ENCODE measurements around the gene RIC8B. TPM values are rescaled to one million over a fixed set of nuclear protein-coding genes. Genes with fewer than 3 reads are reported as not detected.

The RIC8B gene
- total RNA-seq, 4 donors from 2014 or later, result 12.5 to 17.8 (median 15.8) TPM

DNA sequence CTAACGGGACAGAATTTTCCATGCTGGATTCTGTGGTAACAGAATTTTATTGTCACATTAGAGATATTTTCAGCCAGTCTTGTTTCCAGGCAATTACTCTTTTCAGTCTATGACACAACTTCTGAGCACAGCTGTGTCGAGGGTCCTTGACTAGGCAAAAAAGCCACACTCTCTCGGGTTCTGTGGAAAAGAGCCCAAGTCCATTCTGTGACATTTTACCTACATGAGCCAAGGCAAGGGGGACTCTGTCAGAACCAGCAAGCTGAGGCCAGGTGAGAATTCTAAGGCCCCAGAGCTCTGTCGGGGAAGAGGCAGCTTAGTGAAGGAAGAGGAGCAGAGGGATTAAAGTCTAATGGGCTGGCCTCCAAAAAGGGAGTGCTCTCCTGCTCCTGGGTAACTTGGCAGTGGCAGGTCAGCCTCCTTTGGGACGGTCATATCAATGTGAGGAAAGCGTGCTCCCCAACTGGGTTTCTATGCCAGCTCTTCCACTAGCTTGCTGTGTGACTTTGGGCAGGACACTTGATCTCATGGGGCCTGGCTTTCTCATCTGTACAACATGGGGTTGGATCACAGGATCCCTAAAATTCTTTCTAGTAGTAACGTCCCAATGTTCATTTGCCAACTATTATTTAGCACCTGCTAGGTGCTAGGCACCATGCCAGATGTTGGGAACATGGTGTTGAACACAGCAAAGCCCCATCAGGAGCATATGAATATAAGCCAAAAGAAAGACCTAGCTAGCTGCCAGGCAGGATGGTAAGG is 16.0 kb upstream of the RIC8B start:
- no peak for ATAC-seq (ENCODE audit: low FRiP score)

DNA sequence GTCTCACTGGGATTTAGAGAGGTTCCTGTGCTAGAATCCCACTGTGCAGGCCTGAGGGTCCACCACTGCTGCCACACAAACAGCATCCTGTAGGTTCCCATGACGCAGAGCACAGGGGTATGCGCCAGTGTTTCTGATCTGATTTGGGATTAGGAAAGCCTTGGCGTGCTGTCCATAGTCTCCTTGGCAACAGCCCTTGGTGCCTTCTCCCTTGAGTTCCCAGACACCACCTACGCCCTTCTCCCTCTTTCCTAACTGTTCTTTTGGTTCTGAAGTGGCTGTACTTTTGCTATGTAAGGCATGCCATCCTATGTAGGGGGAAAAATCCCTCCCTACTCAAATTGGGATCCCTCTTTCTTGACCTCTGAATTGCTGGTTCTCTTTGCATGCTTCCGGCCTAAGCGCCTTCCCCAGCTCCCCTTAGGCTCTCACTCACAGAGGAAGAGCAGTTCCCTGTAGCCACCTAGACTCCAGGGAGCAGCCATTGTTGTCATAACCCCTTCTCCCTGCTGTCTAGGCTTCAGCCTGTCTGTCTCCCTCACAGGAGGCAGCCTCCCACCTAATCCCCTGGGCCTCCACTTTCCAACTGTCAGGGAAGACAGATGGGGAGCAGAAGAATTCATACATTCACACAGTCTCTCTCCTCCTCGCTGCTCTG is 14.8 kb upstream of the RIC8B start:
- DNase-seq (ENCODE audit: low spot score) (no peak), ATAC-seq (ENCODE audit: low FRiP score) (peak; percentile 45)
- TF ChIP-seq, protein P1, sequence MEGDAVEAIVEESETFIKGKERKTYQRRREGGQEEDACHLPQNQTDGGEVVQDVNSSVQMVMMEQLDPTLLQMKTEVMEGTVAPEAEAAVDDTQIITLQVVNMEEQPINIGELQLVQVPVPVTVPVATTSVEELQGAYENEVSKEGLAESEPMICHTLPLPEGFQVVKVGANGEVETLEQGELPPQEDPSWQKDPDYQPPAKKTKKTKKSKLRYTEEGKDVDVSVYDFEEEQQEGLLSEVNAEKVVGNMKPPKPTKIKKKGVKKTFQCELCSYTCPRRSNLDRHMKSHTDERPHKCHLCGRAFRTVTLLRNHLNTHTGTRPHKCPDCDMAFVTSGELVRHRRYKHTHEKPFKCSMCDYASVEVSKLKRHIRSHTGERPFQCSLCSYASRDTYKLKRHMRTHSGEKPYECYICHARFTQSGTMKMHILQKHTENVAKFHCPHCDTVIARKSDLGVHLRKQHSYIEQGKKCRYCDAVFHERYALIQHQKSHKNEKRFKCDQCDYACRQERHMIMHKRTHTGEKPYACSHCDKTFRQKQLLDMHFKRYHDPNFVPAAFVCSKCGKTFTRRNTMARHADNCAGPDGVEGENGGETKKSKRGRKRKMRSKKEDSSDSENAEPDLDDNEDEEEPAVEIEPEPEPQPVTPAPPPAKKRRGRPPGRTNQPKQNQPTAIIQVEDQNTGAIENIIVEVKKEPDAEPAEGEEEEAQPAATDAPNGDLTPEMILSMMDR (IDR thresholded peaks at IDR 0.05), result no peak

More for the DNA sequence above, 16.0 kb upstream of the RIC8B start:
- DNase-seq (ENCODE audit: low spot score), result no peak
- TF ChIP-seq, protein P1 (IDR thresholded peaks at IDR 0.05), result no peak

DNA sequence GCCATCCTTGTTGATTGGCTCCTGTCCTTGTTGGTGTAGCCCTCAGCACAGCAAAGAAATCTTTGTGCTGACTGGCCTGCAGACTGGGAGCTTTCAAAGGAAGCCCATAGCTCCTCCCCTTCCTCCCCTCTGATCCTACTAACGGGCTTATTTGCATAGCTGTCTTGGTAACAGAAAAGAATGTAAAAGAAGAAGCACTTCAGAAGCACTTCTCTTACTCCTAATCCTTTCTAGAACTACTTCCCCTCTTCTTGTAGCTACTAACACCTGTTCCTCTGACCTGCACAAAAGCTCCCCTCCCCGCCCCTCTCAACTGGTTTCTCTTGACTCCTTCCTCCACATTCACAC is 14.3 kb upstream of the RIC8B start:
- DNase-seq (ENCODE audit: low spot score) (no peak), ATAC-seq (ENCODE audit: low FRiP score) (no peak)
- TF ChIP-seq, protein P1 (IDR thresholded peaks at IDR 0.05), result no peak

DNA sequence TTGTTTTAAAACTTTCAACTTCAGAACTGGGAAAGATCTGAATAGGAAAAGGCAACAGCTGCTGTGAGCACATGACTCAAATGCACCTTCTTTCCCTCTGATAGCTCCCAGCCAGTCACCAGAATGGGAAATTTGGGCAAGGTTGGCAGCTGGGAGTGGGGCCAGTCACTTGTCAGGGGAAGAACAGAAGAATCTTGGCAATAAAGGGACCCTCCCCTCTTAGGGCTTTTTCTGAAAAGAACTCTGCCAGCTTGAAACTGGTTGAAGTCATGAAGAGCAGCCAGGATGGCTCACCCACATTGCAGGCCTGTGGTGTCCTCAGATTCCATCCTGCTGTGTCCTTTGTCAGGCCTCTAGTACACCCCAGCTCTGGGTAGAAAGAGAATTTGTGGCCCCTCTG is 10.3 kb upstream of the RIC8B start:
- ATAC-seq (ENCODE audit: low FRiP score) (no peak), DNase-seq (ENCODE audit: low spot score) (no peak)
- TF ChIP-seq, protein P1 (IDR thresholded peaks at IDR 0.05), result no peak

DNA sequence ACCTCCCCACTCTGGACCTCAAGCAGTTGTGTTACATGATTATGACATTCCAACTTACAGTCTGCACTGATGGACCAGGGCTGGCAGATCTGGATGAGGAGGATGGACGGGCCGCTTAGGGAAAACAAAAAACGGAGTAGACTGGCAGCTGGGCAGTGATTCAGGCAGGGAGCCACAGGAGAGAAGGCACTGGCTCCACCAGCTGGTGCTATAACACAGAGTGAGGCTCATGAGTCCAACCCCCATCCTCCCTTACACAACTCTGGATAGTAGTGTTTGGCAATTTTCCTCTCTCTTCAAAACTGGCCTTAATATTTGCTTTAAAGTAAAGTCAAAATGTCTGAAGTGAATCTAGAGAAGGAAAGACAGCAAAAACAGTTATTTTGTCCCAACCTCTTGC is 9.7 kb upstream of the RIC8B start:
- ATAC-seq (ENCODE audit: low FRiP score) (no peak), DNase-seq (ENCODE audit: low spot score) (no peak)
- TF ChIP-seq, protein P1 (IDR thresholded peaks at IDR 0.05), result no peak

DNA sequence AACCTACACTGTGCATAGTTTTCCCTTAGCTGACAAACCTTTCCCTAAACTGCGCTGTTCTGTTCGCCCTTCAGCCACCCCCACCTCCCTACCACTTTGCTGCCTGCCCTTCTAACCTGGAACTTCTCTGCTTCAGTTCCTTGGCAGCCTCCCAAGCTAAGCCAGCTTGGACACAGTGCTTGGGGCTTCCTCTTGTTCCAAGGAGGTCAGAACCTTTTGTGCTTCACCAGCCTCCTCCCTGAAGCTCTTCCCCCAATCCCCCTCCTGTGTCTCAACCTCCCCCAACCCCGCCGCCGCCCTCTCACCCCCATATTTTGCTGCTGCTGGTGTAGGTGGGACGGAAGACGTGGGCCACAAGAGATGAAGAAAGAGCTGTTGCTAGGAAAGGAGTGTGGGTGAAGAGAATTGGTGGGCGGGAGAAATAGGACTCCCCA is 8.1 kb upstream of the RIC8B start:
- DNase-seq (ENCODE audit: low spot score) (peak; percentile 40), ATAC-seq (ENCODE audit: low FRiP score) (peak; percentile 41)
- TF ChIP-seq, protein P1 (IDR thresholded peaks at IDR 0.05), result no peak

DNA sequence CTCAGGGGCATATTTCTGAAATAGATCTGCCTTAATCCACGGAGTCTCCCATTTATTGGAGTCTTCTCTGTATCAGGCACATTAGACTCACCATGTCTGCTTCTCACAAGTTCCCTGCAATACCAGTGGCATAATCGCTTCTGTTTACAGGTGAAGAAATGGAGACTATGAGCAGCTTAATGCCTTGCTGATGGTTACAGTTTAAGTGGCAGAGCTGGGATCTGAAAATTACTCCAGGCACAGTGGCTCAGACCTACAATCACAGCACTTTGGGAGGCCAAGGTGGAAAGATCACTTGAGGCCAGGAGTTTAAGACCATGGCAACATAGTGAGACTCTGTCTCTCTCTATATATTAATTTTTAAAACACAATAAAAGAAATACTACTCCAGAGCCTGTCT is 7.3 kb upstream of the RIC8B start:
- DNase-seq (ENCODE audit: low spot score) (no peak), ATAC-seq (ENCODE audit: low FRiP score) (no peak)
- TF ChIP-seq, protein P1 (IDR thresholded peaks at IDR 0.05), result no peak
